ENCODE measurements around the gene CCNL2.

The CCNL2 gene

DNA sequence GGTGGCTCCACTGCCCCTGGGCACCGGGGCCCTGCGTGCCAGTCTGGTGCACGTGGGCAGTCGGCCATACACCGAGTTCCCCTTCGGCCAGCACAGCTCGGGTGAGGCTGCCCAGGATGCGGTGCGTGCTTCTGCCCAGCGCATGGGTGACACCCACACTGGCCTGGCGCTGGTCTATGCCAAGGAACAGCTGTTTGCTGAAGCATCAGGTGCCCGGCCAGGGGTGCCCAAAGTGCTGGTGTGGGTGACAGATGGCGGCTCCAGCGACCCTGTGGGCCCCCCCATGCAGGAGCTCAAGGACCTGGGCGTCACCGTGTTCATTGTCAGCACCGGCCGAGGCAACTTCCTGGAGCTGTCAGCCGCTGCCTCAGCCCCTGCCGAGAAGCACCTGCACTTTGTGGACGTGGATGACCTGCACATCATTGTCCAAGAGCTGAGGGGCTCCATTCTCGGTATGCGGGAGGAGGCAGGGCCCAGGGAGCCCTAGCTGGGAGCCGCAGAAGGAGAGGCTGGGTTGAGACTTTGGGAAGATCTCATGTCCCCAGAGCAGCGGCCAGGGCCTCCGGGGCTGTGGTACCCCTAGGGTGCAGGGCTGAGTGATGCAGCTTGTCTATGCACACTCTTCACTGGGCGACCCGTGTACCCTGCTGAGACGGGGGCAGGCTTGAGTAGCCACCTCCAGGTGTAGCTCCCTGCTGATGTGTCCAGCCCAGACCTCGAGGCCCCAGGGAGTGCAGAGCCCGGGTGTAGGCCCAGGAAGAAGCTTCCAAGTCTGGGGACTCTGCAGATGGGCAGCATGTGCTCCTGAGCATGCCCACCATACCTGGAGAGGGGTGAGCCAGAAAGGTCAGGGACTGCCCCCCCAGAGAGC is 38.1 kb upstream of the CCNL2 start:
- Histone ChIP-seq H3K4me1 (ENCODE audit: control insufficient read depth, insufficient read depth, low read length) (peaks cover 21% of the 10 kb centered on the region), H3K4me3 (ENCODE audit: low read length) (no peak overlapping the region), H3K27ac (ENCODE audit: low read length) (no peak overlapping the region), H3K9me3 (ENCODE audit: control insufficient read depth, insufficient read depth, low read length) (no peaks in the 10 kb centered on the region), H3K36me3 (ENCODE audit: control insufficient read depth, insufficient read depth, low read length) (peaks cover 3% of the 10 kb centered on the region; the same call in 1 of the 2 replicates), H3K27me3 (ENCODE audit: control insufficient read depth, insufficient read depth, low read length) (no peaks in the 10 kb centered on the region)
- DNase-seq (ENCODE audit: low read depth, low spot score) = no peak
- no CpG with 5 or more reads among the region's 31 CpGs for WGBS (ENCODE audit: insufficient coverage, insufficient read length)

DNA sequence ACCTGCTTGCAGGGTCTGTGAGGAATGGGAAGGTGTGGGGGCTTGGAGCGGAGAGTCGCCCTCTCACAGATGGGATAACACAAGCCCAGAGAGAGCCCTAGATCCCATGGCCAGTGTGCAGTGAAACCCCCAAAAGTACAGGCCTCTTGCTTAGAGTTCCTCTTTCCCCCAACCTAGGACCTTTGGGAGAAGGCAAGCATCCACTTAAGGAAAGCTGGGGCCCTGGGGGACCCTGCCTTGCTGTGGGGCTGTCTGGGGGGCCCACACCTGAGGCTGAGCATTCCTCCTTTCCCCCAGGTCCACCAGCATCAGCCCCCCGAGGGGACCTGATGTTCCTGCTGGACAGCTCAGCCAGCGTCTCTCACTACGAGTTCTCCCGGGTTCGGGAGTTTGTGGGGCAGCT is 37.5 kb upstream of the CCNL2 start:
- H3K4me3 ChIP-seq (ENCODE audit: low read length) = no peak overlapping the region
- no peak overlapping the region for H3K27ac ChIP-seq (ENCODE audit: low read length)
- no peaks in the 10 kb centered on the region for H3K27me3 ChIP-seq (ENCODE audit: control insufficient read depth, insufficient read depth, low read length)
- no peak for DNase-seq (ENCODE audit: low read depth, low spot score)
- H3K9me3 ChIP-seq (ENCODE audit: control insufficient read depth, insufficient read depth, low read length) = no peaks in the 10 kb centered on the region
- H3K4me1 ChIP-seq (ENCODE audit: control insufficient read depth, insufficient read depth, low read length) = peaks cover 25% of the 10 kb centered on the region
- peaks cover 3% of the 10 kb centered on the region; the same call in 1 of the 2 replicates for H3K36me3 ChIP-seq (ENCODE audit: control insufficient read depth, insufficient read depth, low read length)
- WGBS (ENCODE audit: insufficient coverage, insufficient read length) = no CpG with 5 or more reads among the region's 7 CpGs

DNA sequence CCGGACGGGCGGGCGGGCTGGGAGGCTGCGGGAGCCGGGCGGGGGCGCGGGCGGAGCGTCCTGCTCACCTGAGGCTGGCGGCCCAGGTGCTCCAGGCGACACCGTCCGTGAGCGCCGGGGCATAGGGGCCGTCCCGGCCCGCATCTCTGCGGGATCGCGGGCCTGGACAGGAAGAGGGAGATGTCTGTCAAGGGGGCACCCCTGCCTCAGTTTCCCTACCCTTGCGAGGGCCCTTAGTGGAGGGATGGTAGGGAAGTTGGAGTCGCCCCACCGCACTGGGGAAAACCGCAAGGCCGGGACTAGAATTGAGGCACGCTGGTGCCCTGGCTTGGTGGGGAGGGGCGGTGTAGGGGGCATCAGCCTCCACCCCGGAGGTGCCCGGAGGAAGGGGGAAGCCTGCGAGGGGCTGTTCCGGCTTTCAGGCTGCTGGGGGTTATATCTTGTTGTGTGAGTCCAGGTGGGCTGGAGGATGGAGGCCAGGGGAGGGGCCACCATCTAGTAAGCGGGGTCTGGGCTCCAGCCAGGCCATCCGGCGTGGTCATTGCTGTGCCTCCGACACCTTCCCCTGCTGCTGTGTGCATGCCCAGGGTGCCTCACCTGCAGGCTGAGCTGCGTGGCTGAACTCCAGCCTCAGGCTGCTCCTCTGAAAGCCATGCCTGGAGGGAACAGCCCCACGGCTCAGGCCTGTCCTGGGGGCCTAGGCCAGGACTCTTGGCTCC is 36.9 kb upstream of the CCNL2 start:
- no peak for DNase-seq (ENCODE audit: low read depth, low spot score)
- H3K27ac ChIP-seq (ENCODE audit: low read length) = no peak overlapping the region
- H3K9me3 ChIP-seq (ENCODE audit: control insufficient read depth, insufficient read depth, low read length) = no peaks in the 10 kb centered on the region
- H3K4me3 ChIP-seq (ENCODE audit: low read length) = peak overlapping the region; percentile 41; the same call in 1 of the 2 replicates
- H3K27me3 ChIP-seq (ENCODE audit: control insufficient read depth, insufficient read depth, low read length) = no peaks in the 10 kb centered on the region
- H3K36me3 ChIP-seq (ENCODE audit: control insufficient read depth, insufficient read depth, low read length) = peaks cover 3% of the 10 kb centered on the region; the same call in 1 of the 2 replicates
- H3K4me1 ChIP-seq (ENCODE audit: control insufficient read depth, insufficient read depth, low read length) = peaks cover 27% of the 10 kb centered on the region
- no CpG with 5 or more reads among the region's 40 CpGs for WGBS (ENCODE audit: insufficient coverage, insufficient read length)

DNA sequence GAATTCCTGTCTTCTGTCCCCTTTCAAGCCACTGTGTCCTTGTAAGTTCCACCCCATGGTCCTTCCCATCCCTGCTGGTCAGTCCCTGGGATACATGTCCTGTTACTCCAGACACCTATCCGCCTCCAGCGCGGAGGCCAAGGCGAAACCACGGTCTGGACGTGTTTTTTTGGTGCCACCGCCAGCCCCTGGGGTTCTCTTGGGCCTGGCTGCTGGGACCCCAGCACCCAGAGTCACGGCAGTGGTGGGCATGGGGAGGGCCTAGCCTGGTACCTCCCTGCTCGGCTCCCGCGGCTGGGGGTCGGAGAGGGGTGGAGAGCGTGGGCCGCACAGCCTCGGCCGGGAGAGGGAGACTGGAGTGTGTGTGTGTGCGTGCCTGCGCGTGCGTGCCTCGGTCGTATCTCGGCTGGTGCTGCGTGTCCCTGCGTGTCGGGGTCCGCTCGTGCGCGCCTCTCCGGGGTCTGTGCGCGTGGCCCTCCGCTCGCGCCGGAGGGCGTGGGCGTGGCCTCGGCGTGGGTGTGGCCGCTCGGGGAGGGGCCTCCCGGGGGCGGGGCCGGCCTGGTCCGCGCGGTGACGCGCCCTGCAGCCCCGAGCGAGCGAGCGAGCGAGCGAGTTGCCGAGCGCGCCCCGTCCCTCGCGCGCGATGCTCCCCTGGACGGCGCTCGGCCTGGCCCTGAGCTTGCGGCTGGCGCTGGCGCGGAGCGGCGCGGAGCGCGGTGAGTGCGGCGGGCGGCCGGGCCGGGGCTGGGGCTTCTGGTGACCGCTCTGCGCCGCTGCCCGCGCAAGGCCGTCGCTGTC is 36.2 kb upstream of the CCNL2 start, which contains the start of gene VWA1:
Gene VWA1, plus strand, starts transcription at position 585 of the 798 bp plus-strand sequence. Its CDS starts 59 bp downstream, at position 644.
- no peak for DNase-seq (ENCODE audit: low read depth, low spot score)
- Histone ChIP-seq H3K36me3 (ENCODE audit: control insufficient read depth, insufficient read depth, low read length) (peaks cover 3% of the 10 kb centered on the region; the same call in 1 of the 2 replicates), H3K27ac (ENCODE audit: low read length) (no peak within 1 kb of the TSS), H3K4me1 (ENCODE audit: control insufficient read depth, insufficient read depth, low read length) (peaks cover 27% of the 10 kb centered on the region), H3K4me3 (ENCODE audit: low read length) (peak within 1 kb of the TSS; percentile 41), H3K9me3 (ENCODE audit: control insufficient read depth, insufficient read depth, low read length) (no peaks in the 10 kb centered on the region), H3K27me3 (ENCODE audit: control insufficient read depth, insufficient read depth, low read length) (no peaks in the 10 kb centered on the region)
- WGBS (ENCODE audit: insufficient coverage, insufficient read length) = no CpG with 5 or more reads among the region's 89 CpGs

DNA sequence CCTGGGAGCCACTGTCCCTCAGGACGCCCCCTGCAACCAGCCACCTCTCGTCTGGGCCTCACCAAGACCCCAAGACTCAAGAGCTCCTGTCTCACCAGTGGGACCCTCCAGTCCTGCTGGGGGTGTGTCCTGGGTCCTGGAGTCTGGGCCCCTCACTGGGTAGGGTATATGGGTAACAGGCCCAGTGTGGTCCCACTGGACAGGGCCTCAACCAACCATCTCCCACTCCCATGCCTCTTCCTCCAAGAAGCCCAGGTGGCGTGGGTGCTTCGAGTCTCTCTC is 35.6 kb upstream of the CCNL2 start:
- peak overlapping the region; percentile 41; the same call in 1 of the 2 replicates for H3K4me3 ChIP-seq (ENCODE audit: low read length)
- H3K27me3 ChIP-seq (ENCODE audit: control insufficient read depth, insufficient read depth, low read length) = no peaks in the 10 kb centered on the region
- H3K27ac ChIP-seq (ENCODE audit: low read length) = no peak overlapping the region
- no peak for DNase-seq (ENCODE audit: low read depth, low spot score)
- H3K4me1 ChIP-seq (ENCODE audit: control insufficient read depth, insufficient read depth, low read length) = peaks cover 27% of the 10 kb centered on the region
- 0 out of 2 replicates have a peak, but pooled peaks cover 3% of the 10 kb centered on the region for H3K36me3 ChIP-seq (ENCODE audit: control insufficient read depth, insufficient read depth, low read length)
- no CpG with 5 or more reads among the region's 4 CpGs for WGBS (ENCODE audit: insufficient coverage, insufficient read length)
- no peaks in the 10 kb centered on the region for H3K9me3 ChIP-seq (ENCODE audit: control insufficient read depth, insufficient read depth, low read length)

DNA sequence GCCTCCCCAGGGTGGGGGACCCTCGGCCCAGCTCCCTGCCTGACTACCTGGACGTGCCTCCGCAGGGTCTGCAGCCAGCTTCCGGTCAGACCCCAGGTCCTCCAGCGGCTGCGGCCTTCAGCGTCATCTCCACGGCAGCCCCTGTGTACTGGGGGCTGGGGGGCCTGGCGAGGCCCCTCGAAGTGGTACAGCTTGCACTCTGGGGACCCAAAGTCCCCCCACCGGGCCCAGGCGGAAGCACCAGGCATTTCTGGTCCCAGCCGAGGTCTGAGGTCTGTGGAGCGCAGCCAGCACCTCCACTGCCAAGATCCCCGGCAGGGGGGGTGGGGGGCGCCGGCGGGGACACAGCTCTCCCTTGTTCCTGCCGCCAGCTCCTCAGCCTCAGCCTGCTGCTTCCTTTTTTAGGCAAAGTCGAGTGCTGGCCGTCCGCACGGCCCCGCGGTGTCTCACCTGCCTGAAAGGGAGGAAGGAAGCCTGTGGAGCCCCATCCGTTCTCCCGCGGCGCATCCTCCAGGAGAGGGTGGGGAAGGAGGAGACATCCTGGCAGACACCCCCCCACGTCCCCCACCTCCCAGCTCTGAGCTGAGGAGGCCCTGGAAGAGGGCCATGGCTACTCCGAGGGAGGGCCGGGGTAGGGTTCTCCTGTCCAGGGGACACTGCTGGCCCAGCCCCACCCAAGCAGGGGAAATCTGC is 35.1 kb upstream of the CCNL2 start:
- H3K4me3 ChIP-seq (ENCODE audit: low read length) = no peak overlapping the region
- H3K27me3 ChIP-seq (ENCODE audit: control insufficient read depth, insufficient read depth, low read length) = no peaks in the 10 kb centered on the region
- H3K27ac ChIP-seq (ENCODE audit: low read length) = no peak overlapping the region
- H3K36me3 ChIP-seq (ENCODE audit: control insufficient read depth, insufficient read depth, low read length) = 0 out of 2 replicates have a peak, but pooled peaks cover 3% of the 10 kb centered on the region
- DNase-seq (ENCODE audit: low read depth, low spot score) = no peak
- H3K4me1 ChIP-seq (ENCODE audit: control insufficient read depth, insufficient read depth, low read length) = peaks cover 27% of the 10 kb centered on the region
- WGBS (ENCODE audit: insufficient coverage, insufficient read length) = no CpG with 5 or more reads among the region's 32 CpGs
- no peaks in the 10 kb centered on the region for H3K9me3 ChIP-seq (ENCODE audit: control insufficient read depth, insufficient read depth, low read length)

DNA sequence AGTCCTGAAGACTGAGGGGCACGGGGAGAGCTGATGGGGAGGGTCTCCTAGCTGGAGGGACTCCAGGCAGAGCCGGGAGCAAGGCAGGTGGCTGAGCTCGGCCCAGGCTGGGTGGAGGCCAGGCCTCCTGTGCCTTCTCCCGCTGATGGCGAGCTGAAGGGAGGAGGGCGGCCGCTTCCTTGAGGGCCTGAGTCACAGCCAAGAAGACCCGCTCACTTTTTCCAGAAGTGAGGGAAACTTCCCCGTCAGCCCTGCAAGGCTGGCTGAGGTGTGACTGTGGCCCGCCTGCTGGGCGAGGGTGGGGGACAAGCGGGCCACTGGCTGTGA is 34.6 kb upstream of the CCNL2 start:
- Histone ChIP-seq H3K9me3 (ENCODE audit: control insufficient read depth, insufficient read depth, low read length) (no peaks in the 10 kb centered on the region), H3K36me3 (ENCODE audit: control insufficient read depth, insufficient read depth, low read length) (no peaks in the 10 kb centered on the region), H3K4me3 (ENCODE audit: low read length) (no peak overlapping the region), H3K27me3 (ENCODE audit: control insufficient read depth, insufficient read depth, low read length) (no peaks in the 10 kb centered on the region), H3K27ac (ENCODE audit: low read length) (no peak overlapping the region), H3K4me1 (ENCODE audit: control insufficient read depth, insufficient read depth, low read length) (peaks cover 27% of the 10 kb centered on the region)
- no CpG with 5 or more reads among the region's 12 CpGs for WGBS (ENCODE audit: insufficient coverage, insufficient read length)
- DNase-seq (ENCODE audit: low read depth, low spot score) = no peak

DNA sequence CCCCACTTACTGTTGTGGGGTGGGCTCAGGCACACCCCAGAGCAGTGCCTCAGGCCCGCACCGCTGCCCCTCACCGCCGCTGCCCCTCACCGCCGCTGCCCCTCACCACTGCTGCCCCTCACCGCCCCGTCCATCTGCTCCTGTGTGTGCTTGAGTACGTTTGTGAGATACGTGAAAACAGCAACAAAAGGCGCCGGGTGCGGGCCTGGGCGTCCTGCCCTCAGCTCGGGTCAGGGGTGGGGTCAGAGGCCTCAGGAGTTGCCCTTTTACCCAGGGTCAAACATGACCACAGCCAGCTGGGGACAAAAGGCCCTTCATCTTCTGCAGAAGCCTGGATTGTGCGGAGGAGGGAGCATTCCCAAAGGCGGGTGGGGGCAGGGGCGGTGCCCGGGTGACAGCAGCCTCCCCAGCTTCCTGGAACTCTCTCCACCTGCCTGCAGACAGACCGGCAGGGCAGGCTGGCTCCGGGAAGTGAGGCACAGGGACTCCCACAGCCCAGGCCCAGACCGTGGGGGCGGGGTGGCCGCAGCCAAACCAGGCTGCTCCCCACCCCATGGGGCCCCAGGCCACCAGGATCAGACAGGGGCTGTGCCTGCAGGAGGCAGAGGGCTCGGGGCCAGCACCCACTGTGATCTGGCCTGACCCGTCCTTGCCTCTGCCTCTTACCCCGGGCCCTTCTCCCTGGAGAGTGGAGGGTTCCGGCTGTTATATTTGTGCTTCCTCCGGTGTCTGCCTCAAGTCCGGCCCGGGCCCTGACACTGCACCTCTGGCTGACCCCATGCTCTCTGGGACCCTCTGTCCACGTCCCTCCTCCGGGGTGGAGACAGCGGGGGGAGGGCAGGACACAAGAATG is 34.0 kb upstream of the CCNL2 start:
- peaks cover 27% of the 10 kb centered on the region for H3K4me1 ChIP-seq (ENCODE audit: control insufficient read depth, insufficient read depth, low read length)
- no peak for DNase-seq (ENCODE audit: low read depth, low spot score)
- no peaks in the 10 kb centered on the region for H3K9me3 ChIP-seq (ENCODE audit: control insufficient read depth, insufficient read depth, low read length)
- WGBS (ENCODE audit: insufficient coverage, insufficient read length) = no CpG with 5 or more reads among the region's 34 CpGs
- no peak overlapping the region for H3K27ac ChIP-seq (ENCODE audit: low read length)
- H3K4me3 ChIP-seq (ENCODE audit: low read length) = no peak overlapping the region
- no peaks in the 10 kb centered on the region for H3K27me3 ChIP-seq (ENCODE audit: control insufficient read depth, insufficient read depth, low read length)
- H3K36me3 ChIP-seq (ENCODE audit: control insufficient read depth, insufficient read depth, low read length) = no peaks in the 10 kb centered on the region

DNA sequence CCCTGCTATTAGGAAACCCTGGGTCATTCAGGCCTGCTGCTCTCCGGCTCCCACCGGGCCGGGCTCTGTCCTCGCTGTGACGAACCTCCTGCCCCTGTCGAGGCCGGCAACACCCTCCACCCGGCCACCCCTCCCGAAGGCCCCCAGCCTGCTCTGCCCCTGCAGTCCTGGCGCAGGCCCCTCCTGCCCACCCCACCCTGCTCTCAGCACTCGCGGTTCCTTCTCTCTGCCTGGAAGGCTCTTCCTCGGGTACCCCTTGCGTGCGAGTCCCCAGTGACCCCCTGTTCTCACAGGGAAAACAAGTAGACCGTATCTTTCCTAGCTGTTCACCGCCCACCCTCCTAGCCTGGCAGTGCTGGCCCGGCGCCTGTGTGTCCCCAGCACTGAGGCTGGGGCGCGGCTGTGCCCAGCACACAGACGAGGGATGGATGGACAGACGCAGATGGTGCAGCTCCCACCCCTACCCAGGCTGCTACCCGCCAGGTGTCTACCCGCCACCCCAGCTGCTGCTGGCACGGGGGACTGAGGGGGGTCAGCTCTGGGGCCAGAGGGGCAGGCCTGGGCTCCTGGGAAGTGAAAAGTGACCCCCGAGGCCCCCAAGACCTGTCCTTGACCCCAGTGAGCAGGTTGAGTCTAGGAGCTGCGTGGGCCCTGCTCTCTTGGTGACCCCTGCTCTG is 33.3 kb upstream of the CCNL2 start:
- no peak for DNase-seq (ENCODE audit: low read depth, low spot score)
- Histone ChIP-seq H3K27ac (ENCODE audit: low read length) (no peak overlapping the region), H3K9me3 (ENCODE audit: control insufficient read depth, insufficient read depth, low read length) (no peaks in the 10 kb centered on the region), H3K4me3 (ENCODE audit: low read length) (no peak overlapping the region), H3K36me3 (ENCODE audit: control insufficient read depth, insufficient read depth, low read length) (no peaks in the 10 kb centered on the region), H3K27me3 (ENCODE audit: control insufficient read depth, insufficient read depth, low read length) (no peaks in the 10 kb centered on the region), H3K4me1 (ENCODE audit: control insufficient read depth, insufficient read depth, low read length) (peaks cover 27% of the 10 kb centered on the region)
- no CpG with 5 or more reads among the region's 28 CpGs for WGBS (ENCODE audit: insufficient coverage, insufficient read length)
